SK-N-SH treated with all-trans-retinoic acid at 6 μM for 48 hours (cell line): Measurements from ENCODE around the gene CACTIN.

Experiments used
- ATAC-seq: fragments of 200-7000 bp; cut with Tn5 transposase; 3 replicates; pipeline ENCODE4 v1.9.1; 2020; ENCODE audit warnings: mild to moderate bottlenecking, moderate library complexity
- ARNTL ChIP-seq: fragments of 450-650 bp; formaldehyde crosslinking; IDR thresholded peaks from 2 replicates; pipeline ENCODE4 v1.5.0; 2020; ENCODE audit warnings: low read depth, mild to moderate bottlenecking, moderate library complexity, borderline replicate concordance
- BACH2 ChIP-seq: fragments of 250-450 bp; sonication (Bioruptor Pico); IDR thresholded peaks from 2 replicates; pipeline ENCODE4 v1.9.0; 2021; ENCODE audit warnings: mild to moderate bottlenecking, borderline replicate concordance
- CREB5 ChIP-seq: fragments of 250-450 bp; sonication (Bioruptor Pico); IDR thresholded peaks from 2 replicates; pipeline ENCODE4 v1.5.1; 2020; ENCODE audit warnings: low read depth, mild to moderate bottlenecking, moderate library complexity
- CSRNP3 ChIP-seq: fragments of 250-450 bp; sonication (Bioruptor Pico); IDR thresholded peaks from 2 replicates; pipeline ENCODE4 v1.5.1; 2021; ENCODE audit warnings: mild to moderate bottlenecking, moderate library complexity
- ESRRG ChIP-seq: fragments of 250-450 bp; sonication (Bioruptor Pico); IDR thresholded peaks from 2 replicates; pipeline ENCODE4 v1.6.1; 2021; ENCODE audit warnings: mild to moderate bottlenecking
- GLIS3 ChIP-seq: fragments of 250-450 bp; sonication (Bioruptor Pico); IDR thresholded peaks from 2 replicates; pipeline ENCODE4 v1.5.0; 2020; ENCODE audit warnings: mild to moderate bottlenecking, moderate library complexity
- ISL1 ChIP-seq: fragments of 250-450 bp; sonication (Bioruptor Pico); IDR thresholded peaks from 2 replicates; pipeline ENCODE4 v2.1.2; 2022; ENCODE audit warnings: mild to moderate bottlenecking, moderate library complexity
- PATZ1 ChIP-seq: fragments of 250-450 bp; sonication (Bioruptor Pico); IDR thresholded peaks from 2 replicates; pipeline ENCODE4 v1.8.0; 2020; ENCODE audit warnings: mild to moderate bottlenecking, moderate library complexity, borderline replicate concordance
- POU6F1 ChIP-seq: fragments of 250-450 bp; sonication (Bioruptor Pico); IDR thresholded peaks from 2 replicates; pipeline ENCODE4 v1.8.0; 2021; ENCODE audit warnings: low read depth, mild to moderate bottlenecking, moderate library complexity, borderline replicate concordance
- PPARA ChIP-seq: fragments of 250-450 bp; sonication (Bioruptor Pico); IDR thresholded peaks from 2 replicates; pipeline ENCODE4 v1.5.0; 2020; ENCODE audit warnings: mild to moderate bottlenecking, borderline replicate concordance
- RARB ChIP-seq: fragments of 250-450 bp; sonication (Bioruptor Pico); IDR thresholded peaks from 2 replicates; pipeline ENCODE4 v1.8.0; 2021; ENCODE audit warnings: mild to moderate bottlenecking, moderate library complexity
- TOX ChIP-seq: fragments of 250-450 bp; sonication (Bioruptor Pico); IDR thresholded peaks from 2 replicates; pipeline ENCODE4 v1.8.0; 2021; ENCODE audit warnings: mild to moderate bottlenecking, moderate library complexity, borderline replicate concordance
- TSHZ2 ChIP-seq: fragments of 250-450 bp; sonication (Bioruptor Pico); IDR thresholded peaks from 2 replicates; pipeline ENCODE4 v1.5.0; 2020; ENCODE audit warnings: mild to moderate bottlenecking, moderate library complexity
- ZC3H10 ChIP-seq: fragments of 250-450 bp; sonication (Bioruptor Pico); IDR thresholded peaks from 2 replicates; pipeline ENCODE4 v1.5.1; 2021; ENCODE audit warnings: mild to moderate bottlenecking, moderate library complexity
- ZFP3 ChIP-seq: fragments of 250-450 bp; sonication (Bioruptor Pico); IDR thresholded peaks from 2 replicates; pipeline ENCODE4 v1.5.0; 2020; ENCODE audit warnings: mild to moderate bottlenecking, moderate library complexity
- ZFP30 ChIP-seq: fragments of 450-650 bp; formaldehyde crosslinking; IDR thresholded peaks from 2 replicates; pipeline ENCODE4 v1.5.0; 2022; ENCODE audit warnings: mild to moderate bottlenecking, moderate library complexity
- ZNF565 ChIP-seq: fragments of 450-650 bp; formaldehyde crosslinking; conservative IDR thresholded peaks from 2 replicates; pipeline ENCODE4 v1.5.0; 2020; ENCODE audit warnings: low read depth, mild to moderate bottlenecking, moderate library complexity
- ZNF70 ChIP-seq: fragments of 450-650 bp; formaldehyde crosslinking; IDR thresholded peaks from 2 replicates; pipeline ENCODE4 v1.5.0; 2020; ENCODE audit warnings: mild to moderate bottlenecking, moderate library complexity

Gene CACTIN

GRCh38 chr19:3626473-3627350, at the start of gene CACTIN:
TSS of gene CACTIN (minus strand) at chr19:3626790. CDS start at chr19:3626762, 28 bp downstream.
- peak; percentile 97 for ATAC-seq
- TF ChIP-seq ZFP30 (CRISPR knock-in tag) (0 out of 2 replicates have a peak, but pooled peaks have one; percentile 5), CREB5 (CRISPR knock-in tag) (no peak), ZNF565 (CRISPR knock-in tag) (no peak), BACH2 (CRISPR knock-in tag) (no peak), ESRRG (CRISPR knock-in tag) (no peak), RARB (CRISPR knock-in tag) (no peak), TSHZ2 (CRISPR knock-in tag) (no peak), ISL1 (CRISPR knock-in tag) (no peak), PPARA (CRISPR knock-in tag) (no peak), TOX (CRISPR knock-in tag) (no peak), PATZ1 (CRISPR knock-in tag) (no peak), ZFP3 (CRISPR knock-in tag) (no peak), CSRNP3 (CRISPR knock-in tag) (0 out of 2 replicates have a peak, but pooled peaks have one; percentile 41), ARNTL (CRISPR knock-in tag) (no peak), ZC3H10 (CRISPR knock-in tag) (no peak), ZNF70 (CRISPR knock-in tag) (no peak)

- no peak for ATAC-seq
- TF ChIP-seq ESRRG (CRISPR knock-in tag) (no peak), ZC3H10 (CRISPR knock-in tag) (no peak), ZFP3 (CRISPR knock-in tag) (no peak), GLIS3 (no peak)
- TF ChIP-seq, all 23 proteins: peak for 0
Observed at GRCh38 chr19:3674784-3675543, 48.4 kb upstream of the CACTIN start.

- ATAC-seq = no peak
- TF ChIP-seq PATZ1 (CRISPR knock-in tag) (no peak), CREB5 (CRISPR knock-in tag) (no peak), ZNF70 (CRISPR knock-in tag) (no peak), TOX (CRISPR knock-in tag) (no peak), ESRRG (CRISPR knock-in tag) (no peak), ZNF565 (CRISPR knock-in tag) (no peak), POU6F1 (CRISPR knock-in tag) (no peak)
Observed at GRCh38 chr19:3673506-3674439, 47.2 kb upstream of the CACTIN start.
